Fibroblast of lung (primary cell): Measurements from ENCODE around the gene TCOF1. TPM values are rescaled to one million over a fixed set of nuclear protein-coding genes. Genes with fewer than 3 reads are reported as not detected.

Experiments
- DNase-seq, 2 donors: peaks; one replicate each; pipeline versions ENCODE4 v3.0.0 to v3.0.0-alpha.2; 2010; ENCODE audit warnings: low read depth in 2 of 2
- H2AFZ ChIP-seq: 2 replicates; pipeline ENCODE4 v1.5.1; 2012; ENCODE audit warnings: low read length, control low read depth, inconsistent platforms
- H3K27ac ChIP-seq: 2 replicates; pipeline ENCODE4 v1.5.1; 2011; ENCODE audit warnings: low read length, control low read depth; ENCODE audit not compliant: insufficient read depth
- H3K27me3 ChIP-seq: 2 replicates; pipeline ENCODE4 v1.5.1; 2011; ENCODE audit warnings: mild to moderate bottlenecking, low read length; ENCODE audit not compliant: control insufficient read depth, insufficient read depth
- H3K36me3 ChIP-seq: 2 replicates; pipeline ENCODE4 v1.5.1; 2011; ENCODE audit warnings: low read length; ENCODE audit not compliant: control insufficient read depth, insufficient read depth
- H3K4me1 ChIP-seq: 2 replicates; pipeline ENCODE4 v1.5.1; 2011; ENCODE audit warnings: low read length; ENCODE audit not compliant: control insufficient read depth, insufficient read depth; ENCODE audit errors: extremely low read depth
- H3K4me2 ChIP-seq: 2 replicates; pipeline ENCODE4 v1.5.1; 2011; ENCODE audit warnings: low read length, control low read depth; ENCODE audit not compliant: insufficient read depth; ENCODE audit errors: extremely low read depth
- H3K4me3 ChIP-seq, 4 experiments: fragments of 200-600 bp in 1 of 4; sonication (generic) in 1 of 4; replicated peaks in 1 of 4; 2 replicates each; pipeline ENCODE4 v1.5.1; 2011 to 2016; ENCODE audit warnings: low read length in 4 of 4, low read depth in 3 of 4, mild to moderate bottlenecking in 3 of 4, control low read depth in 2 of 4, inconsistent platforms in 1 of 4, mixed read lengths in 1 of 4; ENCODE audit not compliant: insufficient read depth in 1 of 4; ENCODE audit errors: control extremely low read depth in 1 of 4
- H3K79me2 ChIP-seq: 2 replicates; pipeline ENCODE4 v1.5.1; 2012; ENCODE audit warnings: mild to moderate bottlenecking, low read length, inconsistent platforms; ENCODE audit not compliant: control insufficient read depth, insufficient read depth
- H3K9ac ChIP-seq: 2 replicates; pipeline ENCODE4 v1.5.1; 2011; ENCODE audit warnings: mild to moderate bottlenecking, low read length, control low read depth; ENCODE audit not compliant: insufficient read depth
- H3K9me3 ChIP-seq: 2 replicates; pipeline ENCODE4 v1.5.1; 2012; ENCODE audit warnings: low read depth, low read length; ENCODE audit not compliant: control insufficient read depth, insufficient read depth
- H4K20me1 ChIP-seq: 2 replicates; pipeline ENCODE4 v1.5.1; 2011; ENCODE audit warnings: low read length; ENCODE audit not compliant: control insufficient read depth, insufficient read depth; ENCODE audit errors: extremely low read depth
- EZH2 ChIP-seq: IDR thresholded peaks from 2 replicates; pipeline ENCODE4 v1.5.1; 2012; ENCODE audit warnings: low read length, control low read depth, mild to moderate bottlenecking; ENCODE audit errors: missing control alignments
- polyA plus RNA-seq, 2 donors: library from polyadenylated mRNA; depleted of rRNA in 1 of 2; stranded (reverse) in 1 of 2; unstranded in 1 of 2; fragments of >200 nt; gene quantifications; 2 replicates each; pipeline ENCODE4 v1.2.1, GENCODE V29; 2011 to 2012; ENCODE audit warnings: missing spikeins in 1 of 2
- total RNA-seq: library from RNA; depleted of rRNA; stranded (reverse); fragments of >200 nt; gene quantifications from 2 replicates; pipeline ENCODE4 v1.2.1, GENCODE V29; 2014
- TF ChIP-seq, protein P1 (sequence below), 2 donors: IDR thresholded peaks in 1 of 2; conservative IDR thresholded peaks in 1 of 2; 1 replicate in 1 of 2; 2 replicates in 1 of 2; pipeline ENCODE4 v1.5.1; 2011 to 2012; ENCODE audit warnings: low read length in 2 of 2, control low read depth in 1 of 2, inconsistent platforms in 1 of 2, low read depth in 1 of 2, mild to moderate bottlenecking in 1 of 2

Gene TCOF1
- total and polyA plus RNA-seq, 2 donors (not counting 1 experiment from before 2014, with no cell fraction given), result 8.5 to 10.6 TPM

GRCh38 chr5:150313501-150313900 lies 44.0 kb upstream of the TCOF1 start:
- Histone ChIP-seq H3K9ac (no peak overlapping the region), H3K4me2 (no peak overlapping the region), H3K9me3 (no peaks in the 10 kb centered on the region), H3K79me2 (no peaks in the 10 kb centered on the region), H3K4me1 (peaks cover 14% of the 10 kb centered on the region), H3K27ac (no peak overlapping the region), H4K20me1 (no peaks in the 10 kb centered on the region), H3K4me3 (no peak overlapping the region), H2AFZ (no peak overlapping the region), H3K36me3 (no peaks in the 10 kb centered on the region), H3K27me3 (no peaks in the 10 kb centered on the region)
- TF ChIP-seq, protein P1, sequence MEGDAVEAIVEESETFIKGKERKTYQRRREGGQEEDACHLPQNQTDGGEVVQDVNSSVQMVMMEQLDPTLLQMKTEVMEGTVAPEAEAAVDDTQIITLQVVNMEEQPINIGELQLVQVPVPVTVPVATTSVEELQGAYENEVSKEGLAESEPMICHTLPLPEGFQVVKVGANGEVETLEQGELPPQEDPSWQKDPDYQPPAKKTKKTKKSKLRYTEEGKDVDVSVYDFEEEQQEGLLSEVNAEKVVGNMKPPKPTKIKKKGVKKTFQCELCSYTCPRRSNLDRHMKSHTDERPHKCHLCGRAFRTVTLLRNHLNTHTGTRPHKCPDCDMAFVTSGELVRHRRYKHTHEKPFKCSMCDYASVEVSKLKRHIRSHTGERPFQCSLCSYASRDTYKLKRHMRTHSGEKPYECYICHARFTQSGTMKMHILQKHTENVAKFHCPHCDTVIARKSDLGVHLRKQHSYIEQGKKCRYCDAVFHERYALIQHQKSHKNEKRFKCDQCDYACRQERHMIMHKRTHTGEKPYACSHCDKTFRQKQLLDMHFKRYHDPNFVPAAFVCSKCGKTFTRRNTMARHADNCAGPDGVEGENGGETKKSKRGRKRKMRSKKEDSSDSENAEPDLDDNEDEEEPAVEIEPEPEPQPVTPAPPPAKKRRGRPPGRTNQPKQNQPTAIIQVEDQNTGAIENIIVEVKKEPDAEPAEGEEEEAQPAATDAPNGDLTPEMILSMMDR (conservative IDR thresholded peaks at IDR 0.05 in 1 of 2, IDR thresholded peaks at IDR 0.05 in 1 of 2; ENCODE audit: low read depth in 1 of 2, low read length in 2 of 2), result no peak
- no peak for TF ChIP-seq EZH2
- no peak for DNase-seq

GRCh38 chr5:150313921-150314716 lies 43.4 kb upstream of the TCOF1 start:
- no peak for TF ChIP-seq EZH2
- TF ChIP-seq, protein P1 (conservative IDR thresholded peaks at IDR 0.05 in 1 of 2, IDR thresholded peaks at IDR 0.05 in 1 of 2; ENCODE audit: low read depth in 1 of 2, low read length in 2 of 2), result no peak
- H2AFZ ChIP-seq, result no peak overlapping the region
- no peak overlapping the region for H3K4me3 ChIP-seq
- H3K27ac ChIP-seq, result no peak overlapping the region
- peaks cover 20% of the 10 kb centered on the region for H3K4me1 ChIP-seq
- DNase-seq, result no peak
- no peaks in the 10 kb centered on the region for H3K27me3 ChIP-seq
- H3K4me2 ChIP-seq, result no peak overlapping the region
- no peaks in the 10 kb centered on the region for H3K79me2 ChIP-seq
- no peaks in the 10 kb centered on the region for H3K9me3 ChIP-seq
- H4K20me1 ChIP-seq, result no peaks in the 10 kb centered on the region
- H3K9ac ChIP-seq, result no peak overlapping the region
- H3K36me3 ChIP-seq, result no peaks in the 10 kb centered on the region

GRCh38 chr5:150315245-150315644 lies 42.3 kb upstream of the TCOF1 start:
- Histone ChIP-seq H3K4me3 (no peak overlapping the region), H3K27me3 (no peaks in the 10 kb centered on the region), H3K4me2 (no peak overlapping the region), H3K9me3 (no peaks in the 10 kb centered on the region), H2AFZ (no peak overlapping the region), H3K79me2 (no peaks in the 10 kb centered on the region), H3K9ac (no peak overlapping the region), H3K36me3 (no peaks in the 10 kb centered on the region), H4K20me1 (no peaks in the 10 kb centered on the region), H3K4me1 (peaks cover 25% of the 10 kb centered on the region), H3K27ac (no peak overlapping the region)
- no peak for DNase-seq
- no peak for TF ChIP-seq EZH2
- TF ChIP-seq, protein P1 (conservative IDR thresholded peaks at IDR 0.05 in 1 of 2, IDR thresholded peaks at IDR 0.05 in 1 of 2; ENCODE audit: low read depth in 1 of 2, low read length in 2 of 2), result no peak
